Measurements from ENCODE around the gene PCBP2. TPM values are rescaled to one million over a fixed set of nuclear protein-coding genes. Genes with fewer than 3 reads are reported as not detected.

Gene PCBP2
- total and polyA plus RNA-seq, 11 donors, result 290 to 642 (median 478) TPM

GRCh38 chr12:53454707-53455106 lies 2.8 kb downstream of the PCBP2 start:
- intact Hi-C loops (cut with DNase I), result loop anchor here in 4 of 10 donors (5.0 kb wide), 3 partner anchors 38 to 48 kb away; partner anchors contain the start of genes MAP3K12 (in 1 of the 4) and TARBP2 (in 1 of the 4)
- Histone ChIP-seq H3K4me1 (peaks cover 5 to 45% (median 26%) of the 10 kb centered on the region in 12 donors), H3K36me3 (peaks cover 0 to 64% (median 58%) of the 10 kb centered on the region in 9 donors), H3K27me3 (no peaks in the 10 kb centered on the region), H3K9me3 (no peaks in the 10 kb centered on the region), H3K4me3 (peak overlapping the region in 2 of 12 donors; percentile 81 to 83), H3K27ac (peak overlapping the region in 1 of 12 donors; percentile 5)
- ATAC-seq, result no peak
- no peak for DNase-seq
- 39 to 48% (median 42%) methylated on average over 3 of the region's 3 CpGs for WGBS, 4 donors
- TF ChIP-seq CTCF (IDR thresholded peaks at IDR 0.05), result no peak
- TF ChIP-seq POLR2A (IDR thresholded peaks at IDR 0.05), result no peak

GRCh38 chr12:53456654-53457366 lies 4.9 kb downstream of the PCBP2 start:
- H3K36me3 ChIP-seq, result peaks cover 2 to 85% (median 79%) of the 10 kb centered on the region in 9 donors
- no peaks in the 10 kb centered on the region for H3K27me3 ChIP-seq
- no peaks in the 10 kb centered on the region for H3K9me3 ChIP-seq
- H3K27ac ChIP-seq, result no peak overlapping the region
- no peak overlapping the region for H3K4me3 ChIP-seq
- TF ChIP-seq CTCF (IDR thresholded peaks at IDR 0.05) (no peak), POLR2A (IDR thresholded peaks at IDR 0.05) (no peak)
- peaks cover 5 to 63% (median 37%) of the 10 kb centered on the region in 12 donors for H3K4me1 ChIP-seq
- no peak for ATAC-seq
- no peak for DNase-seq
- intact Hi-C loops (cut with DNase I), result loop anchor here in 1 of 10 donors (5.0 kb wide), 1 partner anchor 40 kb away; the partner anchor contains the start of gene MAP3K12
- 51 to 55% (median 53%) methylated on average over 6 of the region's 6 CpGs for WGBS, 4 donors

- ATAC-seq (no peak), DNase-seq (no peak)
- TF ChIP-seq CTCF (IDR thresholded peaks at IDR 0.05), result no peak
- TF ChIP-seq POLR2A (IDR thresholded peaks at IDR 0.05), result no peak
- Histone ChIP-seq H3K4me1 (peaks cover 6 to 75% (median 47%) of the 10 kb centered on the region in 12 donors), H3K27ac (no peak overlapping the region), H3K27me3 (no peaks in the 10 kb centered on the region), H3K36me3 (peaks cover 8 to 100% (median 100%) of the 10 kb centered on the region in 9 donors), H3K9me3 (no peaks in the 10 kb centered on the region), H3K4me3 (no peak overlapping the region)
- intact Hi-C loops (cut with DNase I), result loop anchor here in 2 of 10 donors (2.0 to 5.0 kb wide), 2 partner anchors 16 to 38 kb away; partner anchors contain the start of gene MAP3K12 (in 1 of the 2)
- 54 to 71% (median 63%) methylated on average over 4 of the region's 4 CpGs for WGBS, 4 donors
Observed at GRCh38 chr12:53459097-53459496, 7.2 kb downstream of the PCBP2 start.

GRCh38 chr12:53461059-53461458 lies 9.2 kb downstream of the PCBP2 start:
- peak overlapping the region in 11 of 12 donors; percentile 23 to 75 (median 60) for H3K27ac ChIP-seq
- H3K4me3 ChIP-seq, result peak overlapping the region in 1 of 12 donors; percentile 1
- 45 to 54% (median 50%) methylated on average over 3 of the region's 3 CpGs for WGBS, 4 donors
- H3K9me3 ChIP-seq, result no peaks in the 10 kb centered on the region
- H3K27me3 ChIP-seq, result no peaks in the 10 kb centered on the region
- peak; percentile 83 to 93 (median 90) for ATAC-seq
- peaks cover 2 to 81% (median 49%) of the 10 kb centered on the region in 12 donors for H3K4me1 ChIP-seq
- no peak for TF ChIP-seq CTCF (IDR thresholded peaks at IDR 0.05)
- peak; percentile 22 to 63 for TF ChIP-seq POLR2A (IDR thresholded peaks at IDR 0.05)
- peaks cover 8 to 100% (median 100%) of the 10 kb centered on the region in 9 donors for H3K36me3 ChIP-seq
- peak in 4 of 5 donors; percentile 70 to 75 (median 73) for DNase-seq
- intact Hi-C loops (cut with DNase I), result loop anchor here in 2 of 10 donors (1.0 to 5.0 kb wide), 2 partner anchors 8 to 36 kb away; partner anchors contain the start of gene MAP3K12 (in 1 of the 2)
